D341Med (cell line): ENCODE measurements around the gene MRTFB.

ENCODE experiments used
- DNase-seq: peaks from one replicate; pipeline ENCODE4 v3.0.0; 2012; ENCODE audit warnings: low spot score

MRTFB gene

DNA sequence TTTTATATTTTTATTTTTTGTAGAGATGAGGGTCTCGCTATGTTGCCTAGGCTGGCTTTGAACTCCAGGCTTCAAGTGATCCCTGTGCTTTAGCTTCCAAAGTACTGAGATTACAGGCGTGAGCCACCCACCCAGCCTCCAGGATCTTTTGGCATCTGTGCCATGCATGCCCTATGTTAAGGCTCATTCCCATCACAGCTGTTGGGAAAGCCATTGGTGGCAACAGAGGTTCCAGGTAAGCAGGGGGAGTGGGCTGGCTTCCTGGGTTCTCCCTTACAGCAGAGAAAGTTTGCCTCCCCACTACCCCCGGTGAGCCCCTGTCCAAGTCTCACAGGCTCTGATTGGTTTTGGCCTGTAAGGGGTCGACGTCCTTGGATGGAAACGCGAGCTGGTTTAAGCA lies 8.9 kb upstream of the MRTFB start:
- no peak for DNase-seq

DNA sequence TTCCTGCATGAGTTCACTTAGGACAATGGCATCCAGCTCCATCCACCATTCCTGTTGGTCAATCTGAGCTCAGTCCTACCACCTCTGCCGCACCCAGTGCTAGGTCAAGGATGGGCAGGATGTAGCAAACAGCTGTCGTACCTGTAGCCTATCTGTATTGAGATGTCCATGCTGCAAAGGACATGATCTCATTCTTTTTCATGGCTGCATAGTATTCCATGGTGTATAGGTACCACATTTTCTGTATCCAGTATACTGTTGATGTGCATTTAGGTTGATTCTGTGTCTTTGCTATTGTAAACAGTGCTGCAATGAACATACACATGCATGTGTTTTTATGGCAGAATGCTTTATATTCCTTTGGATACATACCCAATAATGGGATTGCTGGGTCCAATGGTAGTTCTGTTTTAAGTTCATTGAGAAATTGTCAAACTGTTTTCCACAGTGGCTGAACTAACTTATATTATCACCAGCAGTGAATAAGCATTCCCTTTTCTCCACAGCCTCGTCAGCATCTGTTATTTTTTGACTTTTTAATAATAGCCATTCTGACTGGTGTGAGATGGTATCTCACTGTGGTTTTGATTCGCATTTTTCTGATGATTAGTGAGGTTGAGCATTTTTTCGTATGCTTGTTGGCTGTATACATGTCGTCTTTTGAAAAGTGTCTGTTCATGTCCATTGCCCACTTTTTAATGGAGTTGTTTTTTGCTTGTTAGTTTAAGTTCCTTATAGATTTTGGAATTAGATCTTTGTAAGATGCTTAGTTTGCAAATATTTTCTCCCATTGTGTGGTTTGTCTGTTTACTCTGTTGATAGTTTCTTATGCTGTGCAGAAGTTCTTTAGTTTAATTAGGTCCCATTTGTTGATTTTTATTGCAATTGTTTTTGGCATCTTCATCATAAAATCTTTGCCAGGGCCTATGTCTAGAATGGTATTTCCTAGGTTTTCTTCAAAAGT lies 7.2 kb upstream of the MRTFB start:
- DNase-seq = no peak

DNA sequence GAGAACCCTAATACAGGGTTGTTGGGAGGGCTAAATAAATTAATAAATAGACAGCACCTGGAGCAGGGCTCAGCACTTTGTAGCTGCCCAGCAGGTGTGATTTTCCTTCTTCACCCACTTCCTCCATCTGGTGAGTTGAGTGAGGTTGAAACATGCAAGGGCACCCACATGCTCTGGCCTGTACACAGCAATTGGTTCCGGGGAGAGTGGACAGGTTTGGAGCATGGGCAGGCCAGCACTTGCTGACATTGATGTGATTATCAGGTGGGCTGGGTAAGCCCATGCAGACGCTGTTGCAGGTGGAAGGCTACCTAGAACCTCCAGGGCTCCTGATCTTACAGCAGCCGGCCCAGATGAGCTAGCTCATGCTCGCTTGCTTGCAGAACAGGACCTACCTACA lies 1.3 kb upstream of the MRTFB start:
- DNase-seq = no peak

DNA sequence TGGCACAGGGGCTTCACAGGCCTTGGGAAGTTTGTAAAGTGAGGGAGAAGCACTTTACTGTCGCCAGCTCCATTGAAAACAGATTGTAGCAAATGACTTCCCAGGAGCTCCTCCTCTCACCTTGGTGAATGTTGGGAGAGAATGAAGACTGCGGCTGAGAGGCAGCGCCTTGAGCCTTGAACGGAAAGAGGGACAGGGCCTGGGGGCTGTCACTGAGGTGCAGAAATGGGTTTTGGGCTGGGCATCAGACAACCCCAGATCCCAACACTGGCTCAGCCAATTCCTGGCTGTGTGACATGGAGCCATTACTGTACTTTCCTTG lies 603 bp upstream of the MRTFB start:
- DNase-seq = no peak

- no peak for DNase-seq
These were observed 605 bp downstream of the MRTFB start for GRCh38 chr16:14071576-14072271.

DNA sequence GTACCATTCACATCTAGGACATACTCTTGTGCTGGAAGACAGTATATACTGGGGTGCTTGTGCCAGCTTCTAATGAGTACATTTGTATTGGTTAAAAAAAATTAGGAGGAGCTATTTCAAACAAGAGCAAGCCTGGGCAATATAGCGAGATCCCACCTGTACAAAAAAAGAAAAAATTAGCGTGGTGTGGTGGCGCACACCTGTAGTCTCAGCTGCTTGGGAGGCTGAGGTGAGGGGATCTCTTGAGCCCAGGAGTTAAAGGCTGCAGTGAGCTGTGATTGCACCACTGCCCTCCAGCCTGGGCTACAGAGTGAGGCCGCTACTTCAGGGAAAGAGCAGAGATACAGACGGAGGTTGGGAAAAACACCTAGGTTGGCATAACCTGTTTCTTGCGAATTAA lies 1.2 kb downstream of the MRTFB start:
- no peak for DNase-seq

GRCh38 chr16:14074544-14074943 lies 3.4 kb downstream of the MRTFB start:
- no peak for DNase-seq

- no peak for DNase-seq
These were observed 6.8 kb downstream of the MRTFB start for GRCh38 chr16:14077918-14078317.

DNA sequence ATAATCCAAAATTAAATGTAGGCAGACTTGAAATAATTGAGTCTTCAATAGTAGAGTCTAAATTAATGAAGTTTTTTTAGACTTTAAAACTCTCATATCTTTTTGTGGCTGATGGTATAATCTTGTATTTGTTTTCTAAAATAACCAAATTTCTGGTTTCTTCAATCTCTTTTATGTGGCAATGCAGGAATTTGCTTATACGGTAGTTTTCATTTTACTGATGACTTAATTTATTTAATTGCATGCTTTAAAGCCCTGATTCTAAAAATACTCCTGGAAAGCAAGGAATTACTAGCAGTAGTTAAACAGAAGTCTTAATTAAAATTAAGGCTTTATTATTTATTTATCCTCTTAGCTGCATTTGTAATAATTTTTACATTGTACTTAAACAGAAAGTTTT lies 15.4 kb downstream of the MRTFB start:
- no peak for DNase-seq

DNA sequence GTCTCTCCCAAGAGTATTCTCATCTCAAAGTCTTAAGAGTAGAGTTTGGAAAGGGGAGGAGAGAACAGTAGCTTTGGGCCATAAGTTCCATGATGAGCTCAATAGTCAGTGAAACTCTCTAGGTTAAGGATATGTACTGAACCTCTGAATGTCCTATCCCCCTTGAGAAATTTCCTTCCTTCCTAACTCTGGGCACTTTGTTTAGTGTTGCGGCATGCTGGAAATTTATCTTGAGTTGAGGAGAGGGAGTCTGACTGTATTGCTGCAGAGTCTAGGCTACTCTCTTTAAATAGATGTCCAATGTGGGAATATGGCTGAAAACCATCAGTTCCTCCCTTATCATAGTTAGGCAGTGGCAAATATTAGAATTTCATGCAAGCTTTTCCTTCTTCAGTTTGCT lies 16.1 kb downstream of the MRTFB start:
- no peak for DNase-seq

DNA sequence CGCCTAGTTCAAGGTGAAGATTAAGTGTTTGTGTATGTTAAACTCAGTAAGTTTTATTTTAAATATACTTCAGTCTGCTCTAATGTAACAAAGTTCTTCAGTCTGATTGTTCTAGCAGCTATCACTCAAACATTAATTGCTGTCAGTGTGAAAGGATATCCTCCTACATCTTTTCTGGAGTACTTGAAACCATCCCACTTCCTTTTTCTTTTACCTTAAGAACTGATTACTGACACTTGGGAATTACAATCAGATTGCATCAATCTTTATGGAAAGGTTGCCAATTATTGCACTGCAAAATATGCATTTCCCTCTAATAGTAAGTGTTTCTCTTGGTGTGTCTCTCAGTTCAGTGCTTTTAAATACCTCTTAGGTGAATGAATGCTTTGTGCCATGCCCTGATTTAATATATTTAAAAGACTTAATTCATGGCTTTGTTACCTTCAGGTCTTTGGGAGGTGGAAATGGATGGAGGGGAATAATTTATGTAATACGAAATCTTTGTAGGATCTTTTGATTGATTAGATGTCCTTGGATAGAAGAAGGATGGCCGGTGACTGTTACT lies 16.6 kb downstream of the MRTFB start:
- DNase-seq = no peak

GRCh38 chr16:14088155-14088753 lies 17.1 kb downstream of the MRTFB start:
- DNase-seq = no peak

- no peak for DNase-seq
These were observed 18.2 kb downstream of the MRTFB start for GRCh38 chr16:14089283-14089823.

GRCh38 chr16:14092561-14092960 lies 21.4 kb downstream of the MRTFB start:
- no peak for DNase-seq

- DNase-seq = no peak
These were observed 24.9 kb downstream of the MRTFB start for GRCh38 chr16:14095883-14096551.

- DNase-seq = no peak
These were observed 26.3 kb downstream of the MRTFB start for GRCh38 chr16:14097182-14097959.

- no peak for DNase-seq
These were observed 27.0 kb downstream of the MRTFB start for GRCh38 chr16:14098081-14098480.

GRCh38 chr16:14100825-14101224 lies 29.7 kb downstream of the MRTFB start:
- DNase-seq = no peak

- DNase-seq = no peak
These were observed 30.3 kb downstream of the MRTFB start for GRCh38 chr16:14101415-14101814.

DNA sequence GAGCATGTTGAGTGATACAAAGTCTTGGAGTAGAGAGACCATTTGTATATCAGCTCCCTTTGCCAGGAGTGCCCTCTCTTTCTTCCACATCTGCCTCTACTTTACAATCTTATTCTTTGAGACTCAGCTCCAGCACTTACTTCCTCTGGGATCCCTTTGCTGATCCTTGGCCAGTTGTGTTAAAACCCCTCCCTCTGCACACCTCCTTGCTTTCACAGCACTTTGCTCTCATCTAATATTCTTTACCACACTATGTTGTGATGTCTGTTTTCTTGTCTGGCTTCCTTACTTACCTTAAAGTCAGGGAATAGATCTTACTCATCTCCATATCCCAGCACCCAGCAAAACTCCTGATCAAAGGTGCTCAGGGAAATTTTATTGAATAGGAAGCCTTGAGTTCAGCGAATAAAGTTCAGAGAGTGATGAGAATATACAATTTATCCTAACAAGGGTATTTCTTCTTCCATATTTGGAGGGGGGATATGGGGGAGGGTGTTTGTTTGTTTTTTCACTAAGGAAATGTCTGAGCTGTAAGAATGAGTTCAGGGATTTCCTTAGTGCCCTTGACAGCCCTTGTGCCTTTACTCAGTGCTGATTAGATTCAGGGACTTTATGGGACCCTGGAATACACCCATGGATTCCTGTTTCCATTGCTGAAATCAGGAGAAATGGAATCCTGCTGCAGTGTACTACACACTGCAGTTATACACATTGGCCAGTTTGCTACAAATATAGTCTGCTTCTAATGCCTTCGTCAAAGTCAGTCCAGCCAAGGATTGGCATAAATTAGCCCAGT lies 32.0 kb downstream of the MRTFB start:
- DNase-seq = no peak
